ENCODE data around the gene RHOBTB3. TPM values are rescaled to one million over a fixed set of nuclear protein-coding genes. Genes with fewer than 3 reads are reported as not detected.

RHOBTB3 gene
- total and polyA plus RNA-seq, 2 donors (not counting 3 experiments of a cell fraction or from before 2014, with no cell fraction given) = 44.1 to 52.1 TPM

- CTCF ChIA-PET = interaction anchor here (1.1 to 1.4 kb wide), 2 partner anchors 37 to 80 kb away, joined by 3 to 7 read pairs; no protein-coding TSS in a partner anchor
- no peak for FAIRE-seq
- Histone ChIP-seq H4K20me1 (replicated peaks; ENCODE audit: control insufficient read depth, extremely low read depth, insufficient read depth, low read length) (no peaks in the 10 kb centered on the region), H2AFZ (ENCODE audit: low read depth, low read length) (no peak overlapping the region), H3K4me2 (ENCODE audit: insufficient read depth, low read length) (no peak overlapping the region), H3K9me3 (replicated peaks; ENCODE audit: control insufficient read depth, insufficient read depth, low read length) (no peaks in the 10 kb centered on the region), H3K4me1 (ENCODE audit: control insufficient read depth, extremely low read depth, insufficient read depth, low read length) (no peaks in the 10 kb centered on the region), H3K27ac (ENCODE audit: insufficient read depth, low read depth, low read length) (no peak overlapping the region), H3K9ac (replicated peaks; ENCODE audit: extremely low read depth, insufficient read depth, low read length) (no peak overlapping the region), H3K4me3 (replicated peaks in 1 of 3; ENCODE audit: insufficient read depth in 1 of 3, low read depth in 1 of 3, low read length in 3 of 3) (no peak overlapping the region), H3K9me1 (replicated peaks; ENCODE audit: control insufficient read depth, extremely low read depth, insufficient read depth, low read length) (no peaks in the 10 kb centered on the region), H3K27me3 (ENCODE audit: control insufficient read depth in 2 of 2, insufficient read depth in 2 of 2, low read length in 2 of 2) (no peaks in the 10 kb centered on the region), H3K36me3 (ENCODE audit: control insufficient read depth in 2 of 2, extremely low read depth in 1 of 2, insufficient read depth in 2 of 2, low read length in 2 of 2) (no peaks in the 10 kb centered on the region), H3K79me2 (ENCODE audit: control insufficient read depth, insufficient read depth, low read length) (no peaks in the 10 kb centered on the region)
- TF ChIP-seq CTCF (IDR thresholded peaks at IDR 0.05; ENCODE audit: extremely low read depth in 1 of 2, insufficient read depth in 1 of 2, low read depth in 1 of 2, low read length in 2 of 2) (no peak), POLR2A (IDR thresholded peaks at IDR 0.05; ENCODE audit: low read depth, low read length) (no peak), MAX (IDR thresholded peaks at IDR 0.05; ENCODE audit: insufficient read depth, insufficient read length) (no peak), GATA2 (IDR thresholded peaks at IDR 0.05; ENCODE audit: insufficient read depth, insufficient read length, low read depth, low read length) (no peak), FOS (IDR thresholded peaks at IDR 0.05; ENCODE audit: borderline replicate concordance, insufficient read depth, low read length) (no peak), JUN (IDR thresholded peaks at IDR 0.05; ENCODE audit: borderline replicate concordance, insufficient read depth, insufficient read length, low read depth) (no peak), POLR2AphosphoS5 (IDR thresholded peaks at IDR 0.05; ENCODE audit: insufficient read depth, low read depth, low read length) (no peak), EZH2 (IDR thresholded peaks at IDR 0.05; ENCODE audit: borderline replicate concordance, low read depth, low read length, severe bottlenecking) (no peak), MYC (IDR thresholded peaks at IDR 0.05; ENCODE audit: low read depth, low read length) (no peak)
- DNase-seq (ENCODE audit: low read depth, low spot score) = no peak
- dilution Hi-C loops (cut with MboI; ENCODE audit: extremely low pct_ligation_motif_present, low sequenced_read_pairs) = no loop called here
- intact Hi-C loops (cut with micrococcal nuclease) = no loop called here
- no TSS peak for BruUV-seq (replicated peaks)
- POLR2A ChIA-PET = no interaction called here
These were observed 30.1 kb upstream of the RHOBTB3 start for GRCh38 chr5:95701074-95701473.

All from endothelial cell of umbilical vein (primary cell).